Neuronal stem cell (in vitro differentiated cells): ENCODE results near the gene ACAA2.

ENCODE experiments used
- DNase-seq: peaks from one replicate; pipeline ENCODE4 v3.0.0-alpha.2; 2013; ENCODE audit warnings: low spot score
- H2AFZ ChIP-seq: one replicate; pipeline ENCODE4 v1.6.1; 2013; ENCODE audit warnings: mild to moderate bottlenecking, low read length, inconsistent platforms
- H2AK5ac ChIP-seq: 2 replicates; pipeline ENCODE4 v1.6.1; 2013; ENCODE audit warnings: low read depth, mild to moderate bottlenecking, inconsistent platforms, low read length, moderate library complexity, mixed read lengths
- H2BK120ac ChIP-seq: 2 replicates; pipeline ENCODE4 v1.6.1; 2013; ENCODE audit warnings: low read depth, mild to moderate bottlenecking, inconsistent platforms, low read length, moderate library complexity, mixed read lengths
- H2BK12ac ChIP-seq: one replicate; pipeline ENCODE4 v1.6.1; 2013; ENCODE audit warnings: low read length, inconsistent platforms
- H2BK15ac ChIP-seq: 2 replicates; pipeline ENCODE4 v1.6.1; 2013; ENCODE audit warnings: mild to moderate bottlenecking, low read length, inconsistent platforms, mixed read lengths
- H2BK5ac ChIP-seq: one replicate; pipeline ENCODE4 v1.6.1; 2013; ENCODE audit warnings: inconsistent platforms, mild to moderate bottlenecking, low read length, moderate library complexity
- H3K14ac ChIP-seq: one replicate; pipeline ENCODE4 v1.6.1; 2013; ENCODE audit warnings: low read length, inconsistent platforms
- H3K18ac ChIP-seq: 2 replicates; pipeline ENCODE4 v1.6.1; 2013; ENCODE audit warnings: low read length, inconsistent platforms
- H3K23ac ChIP-seq: 2 replicates; pipeline ENCODE4 v1.6.1; 2013; ENCODE audit warnings: low read depth, mild to moderate bottlenecking, mixed read lengths, low read length, inconsistent platforms; ENCODE audit not compliant: poor library complexity
- H3K27ac ChIP-seq: replicated peaks from 3 replicates; pipeline ENCODE4 v1.5.1; 2013; ENCODE audit warnings: low read length, inconsistent platforms
- H3K27me3 ChIP-seq, 3 experiments: 2 replicates each; pipeline ENCODE4 v1.6.1; 2013; ENCODE audit warnings: low read length in 3 of 3, mild to moderate bottlenecking in 2 of 3, inconsistent platforms in 1 of 3, low read depth in 1 of 3, mixed read lengths in 1 of 3, moderate library complexity in 1 of 3; ENCODE audit not compliant: control insufficient read depth in 3 of 3, insufficient read depth in 3 of 3
- H3K36me3 ChIP-seq, 2 donors: replicated peaks in 1 of 2; 2 replicates each; pipeline ENCODE4 v1.6.1; 2013; ENCODE audit warnings: low read length in 2 of 2; ENCODE audit not compliant: control insufficient read depth in 2 of 2, insufficient read depth in 2 of 2
- H3K4ac ChIP-seq: 2 replicates; pipeline ENCODE4 v1.6.1; 2013; ENCODE audit warnings: inconsistent platforms, mild to moderate bottlenecking, low read length, moderate library complexity
- H3K4me1 ChIP-seq, 2 donors: 1 replicate in 1 of 2; 2 replicates in 1 of 2; pipeline ENCODE4 v1.6.1; 2013; ENCODE audit warnings: low read length in 2 of 2, low read depth in 1 of 2; ENCODE audit not compliant: control insufficient read depth in 2 of 2, insufficient read depth in 1 of 2
- H3K4me2 ChIP-seq: one replicate; pipeline ENCODE4 v1.6.1; 2013; ENCODE audit warnings: mild to moderate bottlenecking, low read length, inconsistent platforms; ENCODE audit not compliant: insufficient read depth, poor library complexity, severe bottlenecking
- H3K4me3 ChIP-seq, 2 donors: 2 replicates each; pipeline ENCODE4 v1.5.1; 2013; ENCODE audit warnings: low read length in 2 of 2, mild to moderate bottlenecking in 2 of 2, inconsistent platforms in 1 of 2, moderate library complexity in 1 of 2
- H3K79me1 ChIP-seq: one replicate; pipeline ENCODE4 v1.6.1; 2013; ENCODE audit warnings: low read depth, mild to moderate bottlenecking, inconsistent platforms, low read length, moderate library complexity
- H3K9ac ChIP-seq: one replicate; pipeline ENCODE4 v1.6.1; 2013; ENCODE audit warnings: mild to moderate bottlenecking, low read depth, low read length, inconsistent platforms; ENCODE audit not compliant: poor library complexity
- H3K9me3 ChIP-seq, 2 donors: replicated peaks in 1 of 2; 2 replicates each; pipeline versions ENCODE3 to v1.6.1; 2013; ENCODE audit warnings: low read length in 2 of 2, mild to moderate bottlenecking in 2 of 2, inconsistent platforms in 1 of 2, low read depth in 1 of 2, mixed read lengths in 1 of 2, moderate library complexity in 1 of 2; ENCODE audit not compliant: control insufficient read depth in 2 of 2, insufficient read depth in 1 of 2
- H4K8ac ChIP-seq: one replicate; pipeline ENCODE4 v1.6.1; 2013; ENCODE audit warnings: low read depth, mild to moderate bottlenecking, inconsistent platforms, low read length, moderate library complexity
- H4K91ac ChIP-seq: one replicate; pipeline ENCODE4 v1.6.1; 2013; ENCODE audit warnings: low read length, low read depth, mild to moderate bottlenecking, inconsistent platforms; ENCODE audit not compliant: poor library complexity
- WGBS, 2 donors: extraction: QIAGEN DNeasy Blood & Tissue Kit; methylation state at CpG; one replicate each; pipeline ENCODE4 v1.1.7; 2013; ENCODE audit warnings: missing lambda C conversion rate in 2 of 2, mixed read lengths in 1 of 2; ENCODE audit not compliant: insufficient read length in 2 of 2, insufficient replicate concordance in 1 of 2; ENCODE audit errors: extremely low coverage in 2 of 2; 5-methylcytosine and 5-hydroxymethylcytosine counted together

The ACAA2 gene

DNA sequence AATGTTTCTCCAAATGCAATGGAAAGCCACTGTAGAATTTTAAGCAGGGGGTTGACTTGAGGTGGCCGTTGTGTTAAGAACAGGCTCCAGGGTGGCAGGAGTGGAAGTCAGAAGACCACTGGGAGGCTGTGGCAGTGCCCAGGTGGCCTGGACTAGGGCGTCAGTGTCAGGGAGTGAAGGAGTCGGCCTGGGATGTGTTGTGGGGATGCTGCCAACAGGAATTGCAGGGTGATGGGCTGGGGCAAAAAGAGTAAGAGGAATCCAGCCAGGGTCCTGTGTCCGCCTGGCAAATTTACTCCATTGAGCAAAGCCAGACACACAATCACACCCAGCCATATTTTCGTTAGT lies 55.1 kb downstream of the ACAA2 start:
- DNase-seq = no peak
- no CpG with 5 or more reads among the region's 5 CpGs for WGBS, 2 donors
- no peak overlapping the region for H2BK5ac ChIP-seq

DNA sequence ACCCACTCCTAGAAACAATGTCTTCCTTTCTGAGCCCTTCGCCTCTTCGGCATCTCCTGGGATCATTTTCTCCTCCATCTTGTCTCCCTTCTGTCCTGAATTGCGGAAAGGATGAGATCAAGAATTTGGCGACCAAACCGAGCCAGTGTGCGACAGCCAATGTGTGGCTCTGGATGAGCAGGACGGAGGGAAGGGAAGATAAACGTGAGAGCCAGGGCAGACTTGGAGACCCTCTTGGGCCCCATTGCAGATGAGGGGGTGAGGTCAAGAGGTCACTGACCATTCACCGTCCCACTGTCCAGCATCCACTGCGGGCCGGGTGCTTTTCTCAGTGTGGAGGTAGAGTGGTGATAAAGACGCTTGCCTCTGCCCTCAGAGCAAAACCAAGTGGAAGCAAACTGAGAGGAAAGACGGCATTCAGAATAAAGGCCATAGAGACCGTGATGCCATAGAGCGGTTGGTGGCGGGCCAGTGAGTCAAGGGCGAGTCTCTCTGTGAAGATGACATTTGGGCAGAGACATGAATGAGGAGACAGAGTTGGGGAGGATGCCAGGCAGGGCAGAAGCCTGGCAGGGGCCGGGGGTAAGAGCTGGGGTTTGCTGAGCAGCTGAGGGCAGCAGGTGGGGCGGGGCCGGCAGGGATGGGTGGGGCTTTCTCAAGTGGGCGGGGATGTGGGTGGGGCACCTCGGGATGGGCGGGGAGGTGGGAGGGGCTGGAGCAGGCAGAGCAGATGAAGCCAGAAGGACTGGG lies 55.6 kb downstream of the ACAA2 start:
- Histone ChIP-seq H2BK15ac (peak overlapping the region; percentile 76), H3K9me3 (no peaks in the 10 kb centered on the region), H4K91ac (no peak overlapping the region), H3K4ac (no peak overlapping the region), H3K4me3 (no peak overlapping the region), H4K8ac (peak overlapping the region; percentile 77), H3K27me3 (peaks cover 0 to 13% (median 0%) of the 10 kb centered on the region in 3 experiments), H3K23ac (no peak overlapping the region), H3K36me3 (no peaks in the 10 kb centered on the region), H3K18ac (peak overlapping the region; percentile 53), H3K14ac (peak overlapping the region; percentile 64), H3K27ac (no peak overlapping the region), H3K4me1 (peaks cover 0 to 7% of the 10 kb centered on the region in 2 donors), H3K4me2 (no peak overlapping the region), H3K9ac (no peak overlapping the region), H2BK12ac (no peak overlapping the region), H2AK5ac (no peak overlapping the region), H3K79me1 (no peaks in the 10 kb centered on the region), H2BK120ac (peak overlapping the region; percentile 66), H2BK5ac (no peak overlapping the region), H2AFZ (no peak overlapping the region)
- no peak for DNase-seq
- no CpG with 5 or more reads among the region's 23 CpGs for WGBS, 2 donors

More for the DNA sequence above, 55.1 kb downstream of the ACAA2 start:
- H3K23ac ChIP-seq = no peak overlapping the region
- H3K4me1 ChIP-seq = peaks cover 0 to 7% of the 10 kb centered on the region in 2 donors
- no peak overlapping the region for H2AK5ac ChIP-seq
- no peak overlapping the region for H4K8ac ChIP-seq
- no peak overlapping the region for H3K4me3 ChIP-seq
- H2BK12ac ChIP-seq = no peak overlapping the region
- no peak overlapping the region for H3K27ac ChIP-seq
- no peak overlapping the region for H4K91ac ChIP-seq
- H2BK15ac ChIP-seq = no peak overlapping the region
- no peak overlapping the region for H3K18ac ChIP-seq
- no peak overlapping the region for H3K4ac ChIP-seq
- no peak overlapping the region for H2AFZ ChIP-seq
- H3K14ac ChIP-seq = no peak overlapping the region
- no peaks in the 10 kb centered on the region for H3K36me3 ChIP-seq
- no peak overlapping the region for H3K9ac ChIP-seq
- no peak overlapping the region for H2BK120ac ChIP-seq
- peaks cover 0 to 13% (median 1%) of the 10 kb centered on the region in 3 experiments for H3K27me3 ChIP-seq
- H3K9me3 ChIP-seq = no peaks in the 10 kb centered on the region
- no peaks in the 10 kb centered on the region for H3K79me1 ChIP-seq
- no peak overlapping the region for H3K4me2 ChIP-seq

GRCh38 chr18:49756671-49757362 lies 56.5 kb downstream of the ACAA2 start:
- Histone ChIP-seq H3K4me3 (no peak overlapping the region), H2BK120ac (no peak overlapping the region), H3K4me1 (peaks cover 0 to 7% of the 10 kb centered on the region in 2 donors), H3K9me3 (no peaks in the 10 kb centered on the region), H3K23ac (no peak overlapping the region), H4K91ac (peak overlapping the region; percentile 23), H2AFZ (no peak overlapping the region), H3K9ac (no peak overlapping the region), H3K27ac (no peak overlapping the region), H3K4me2 (no peak overlapping the region), H2AK5ac (no peak overlapping the region), H2BK15ac (no peak overlapping the region), H3K79me1 (no peaks in the 10 kb centered on the region), H3K18ac (peak overlapping the region; percentile 15), H3K27me3 (peaks cover 0 to 20% (median 0%) of the 10 kb centered on the region in 3 experiments), H3K14ac (no peak overlapping the region), H3K36me3 (no peaks in the 10 kb centered on the region), H2BK12ac (no peak overlapping the region), H4K8ac (no peak overlapping the region), H2BK5ac (no peak overlapping the region), H3K4ac (no peak overlapping the region)
- no CpG with 5 or more reads among the region's 9 CpGs for WGBS, 2 donors
- DNase-seq = no peak

DNA sequence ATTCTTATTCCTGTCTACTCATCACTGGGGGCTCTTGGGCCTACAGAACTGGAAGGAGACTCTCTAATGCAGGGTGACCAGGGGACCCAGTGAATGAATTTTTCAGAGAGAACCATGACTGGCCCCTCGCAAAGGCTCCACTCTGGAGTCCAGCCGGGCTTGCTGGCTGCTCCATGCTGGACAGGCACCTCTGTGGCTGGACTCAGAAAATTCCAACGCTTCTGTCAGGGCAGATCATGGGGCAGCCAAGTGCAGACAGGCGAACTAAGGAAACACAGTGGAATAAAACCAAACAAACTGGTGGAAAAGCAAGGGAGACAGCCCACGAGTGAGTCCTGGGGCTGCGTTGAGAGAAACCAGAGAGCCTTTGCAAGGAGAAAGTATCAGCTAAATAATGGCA lies 57.2 kb downstream of the ACAA2 start:
- H4K91ac ChIP-seq = no peak overlapping the region
- no peak for DNase-seq

More for the DNA sequence above, 57.2 kb downstream of the ACAA2 start:
- H4K8ac ChIP-seq = no peak overlapping the region
- no peak overlapping the region for H2BK15ac ChIP-seq
- no peak overlapping the region for H2AFZ ChIP-seq
- H3K4me2 ChIP-seq = no peak overlapping the region
- no peak overlapping the region for H2BK120ac ChIP-seq
- peaks cover 0 to 27% (median 0%) of the 10 kb centered on the region in 3 experiments for H3K27me3 ChIP-seq
- H3K9me3 ChIP-seq = no peaks in the 10 kb centered on the region
- no peak overlapping the region for H2BK12ac ChIP-seq
- WGBS, 2 donors = no CpG with 5 or more reads among the region's 6 CpGs
- H2AK5ac ChIP-seq = no peak overlapping the region
- no peak overlapping the region for H3K4ac ChIP-seq
- H2BK5ac ChIP-seq = no peak overlapping the region
- no peak overlapping the region for H3K4me3 ChIP-seq
- H3K9ac ChIP-seq = no peak overlapping the region
- H3K36me3 ChIP-seq = no peaks in the 10 kb centered on the region
- H3K14ac ChIP-seq = no peak overlapping the region
- no peak overlapping the region for H3K27ac ChIP-seq
- peaks cover 0 to 7% of the 10 kb centered on the region in 2 donors for H3K4me1 ChIP-seq
- no peak overlapping the region for H3K18ac ChIP-seq
- no peak overlapping the region for H3K23ac ChIP-seq
- H3K79me1 ChIP-seq = no peaks in the 10 kb centered on the region
